ENCODE data around the gene ITGA11. TPM values are rescaled to one million over a fixed set of nuclear protein-coding genes. Genes with fewer than 3 reads are reported as not detected.

Gene ITGA11
- total and polyA plus RNA-seq, 2 experiments from 2014 or later: 0.03 to 0.40 TPM

DNA sequence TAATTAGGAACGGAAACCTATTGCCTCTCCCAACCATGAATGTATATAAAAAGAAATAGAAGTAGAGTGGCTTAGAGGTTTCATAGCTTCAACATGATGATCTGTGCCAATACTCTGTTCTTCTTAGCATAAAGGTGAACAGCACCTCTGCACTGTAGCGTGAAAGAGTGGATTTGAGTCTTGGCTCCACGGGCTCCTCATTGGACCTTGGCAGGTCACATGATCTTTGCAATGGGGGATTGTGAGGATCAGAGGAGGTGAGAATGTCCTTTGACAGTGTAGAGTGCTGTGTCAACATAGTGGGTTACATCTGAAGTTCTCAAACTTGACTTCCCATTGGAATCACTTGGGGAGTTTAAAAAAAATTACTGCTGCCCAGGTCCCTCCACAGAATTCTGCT is 103.0 kb downstream of the ITGA11 start:
- no peaks in the 10 kb centered on the region for H3K36me3 ChIP-seq (ENCODE audit: insufficient read depth)
- H3K27ac ChIP-seq (ENCODE audit: low read depth): no peak overlapping the region
- H3K9me3 Mint-ChIP-seq: no peaks in the 10 kb centered on the region
- H3K36me3 Mint-ChIP-seq (ENCODE audit: low read depth): no peaks in the 10 kb centered on the region
- peaks cover 12% of the 10 kb centered on the region for H3K27me3 Mint-ChIP-seq (ENCODE audit: insufficient read depth, low read depth, poor library complexity)
- ATAC-seq (no peak), DNase-seq (ENCODE audit: low spot score) (no peak)
- no peak overlapping the region for H3K4me2 ChIP-seq
- H3K4me1 ChIP-seq (ENCODE audit: insufficient read depth): peaks cover 19% of the 10 kb centered on the region
- H3K4me1 Mint-ChIP-seq: peaks cover 47% of the 10 kb centered on the region
- no peak for TF ChIP-seq JUNB (IDR thresholded peaks at IDR 0.05; ENCODE audit: unreplicated experiment)
- TF ChIP-seq NANOG (IDR thresholded peaks at IDR 0.05; ENCODE audit: borderline replicate concordance): no peak
- TF ChIP-seq, protein P1, sequence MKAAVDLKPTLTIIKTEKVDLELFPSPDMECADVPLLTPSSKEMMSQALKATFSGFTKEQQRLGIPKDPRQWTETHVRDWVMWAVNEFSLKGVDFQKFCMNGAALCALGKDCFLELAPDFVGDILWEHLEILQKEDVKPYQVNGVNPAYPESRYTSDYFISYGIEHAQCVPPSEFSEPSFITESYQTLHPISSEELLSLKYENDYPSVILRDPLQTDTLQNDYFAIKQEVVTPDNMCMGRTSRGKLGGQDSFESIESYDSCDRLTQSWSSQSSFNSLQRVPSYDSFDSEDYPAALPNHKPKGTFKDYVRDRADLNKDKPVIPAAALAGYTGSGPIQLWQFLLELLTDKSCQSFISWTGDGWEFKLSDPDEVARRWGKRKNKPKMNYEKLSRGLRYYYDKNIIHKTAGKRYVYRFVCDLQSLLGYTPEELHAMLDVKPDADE (IDR thresholded peaks at IDR 0.05): no peak
- TF ChIP-seq EZH2 (IDR thresholded peaks at IDR 0.05; ENCODE audit: low read depth, unreplicated experiment): no peak
- no peak for TF ChIP-seq ZNF114 (CRISPR knock-in tag; IDR thresholded peaks at IDR 0.05)
- TF ChIP-seq, protein P2, sequence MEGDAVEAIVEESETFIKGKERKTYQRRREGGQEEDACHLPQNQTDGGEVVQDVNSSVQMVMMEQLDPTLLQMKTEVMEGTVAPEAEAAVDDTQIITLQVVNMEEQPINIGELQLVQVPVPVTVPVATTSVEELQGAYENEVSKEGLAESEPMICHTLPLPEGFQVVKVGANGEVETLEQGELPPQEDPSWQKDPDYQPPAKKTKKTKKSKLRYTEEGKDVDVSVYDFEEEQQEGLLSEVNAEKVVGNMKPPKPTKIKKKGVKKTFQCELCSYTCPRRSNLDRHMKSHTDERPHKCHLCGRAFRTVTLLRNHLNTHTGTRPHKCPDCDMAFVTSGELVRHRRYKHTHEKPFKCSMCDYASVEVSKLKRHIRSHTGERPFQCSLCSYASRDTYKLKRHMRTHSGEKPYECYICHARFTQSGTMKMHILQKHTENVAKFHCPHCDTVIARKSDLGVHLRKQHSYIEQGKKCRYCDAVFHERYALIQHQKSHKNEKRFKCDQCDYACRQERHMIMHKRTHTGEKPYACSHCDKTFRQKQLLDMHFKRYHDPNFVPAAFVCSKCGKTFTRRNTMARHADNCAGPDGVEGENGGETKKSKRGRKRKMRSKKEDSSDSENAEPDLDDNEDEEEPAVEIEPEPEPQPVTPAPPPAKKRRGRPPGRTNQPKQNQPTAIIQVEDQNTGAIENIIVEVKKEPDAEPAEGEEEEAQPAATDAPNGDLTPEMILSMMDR (conservative IDR thresholded peaks at IDR 0.05; ENCODE audit: low read depth in 2 of 2): no peak
- TF ChIP-seq STAT1 (IDR thresholded peaks at IDR 0.05; ENCODE audit: unreplicated experiment): no peak
- no peak for TF ChIP-seq CREB1 (CRISPR knock-in tag; IDR thresholded peaks at IDR 0.05; ENCODE audit: low read depth)
- TF ChIP-seq, protein P3, sequence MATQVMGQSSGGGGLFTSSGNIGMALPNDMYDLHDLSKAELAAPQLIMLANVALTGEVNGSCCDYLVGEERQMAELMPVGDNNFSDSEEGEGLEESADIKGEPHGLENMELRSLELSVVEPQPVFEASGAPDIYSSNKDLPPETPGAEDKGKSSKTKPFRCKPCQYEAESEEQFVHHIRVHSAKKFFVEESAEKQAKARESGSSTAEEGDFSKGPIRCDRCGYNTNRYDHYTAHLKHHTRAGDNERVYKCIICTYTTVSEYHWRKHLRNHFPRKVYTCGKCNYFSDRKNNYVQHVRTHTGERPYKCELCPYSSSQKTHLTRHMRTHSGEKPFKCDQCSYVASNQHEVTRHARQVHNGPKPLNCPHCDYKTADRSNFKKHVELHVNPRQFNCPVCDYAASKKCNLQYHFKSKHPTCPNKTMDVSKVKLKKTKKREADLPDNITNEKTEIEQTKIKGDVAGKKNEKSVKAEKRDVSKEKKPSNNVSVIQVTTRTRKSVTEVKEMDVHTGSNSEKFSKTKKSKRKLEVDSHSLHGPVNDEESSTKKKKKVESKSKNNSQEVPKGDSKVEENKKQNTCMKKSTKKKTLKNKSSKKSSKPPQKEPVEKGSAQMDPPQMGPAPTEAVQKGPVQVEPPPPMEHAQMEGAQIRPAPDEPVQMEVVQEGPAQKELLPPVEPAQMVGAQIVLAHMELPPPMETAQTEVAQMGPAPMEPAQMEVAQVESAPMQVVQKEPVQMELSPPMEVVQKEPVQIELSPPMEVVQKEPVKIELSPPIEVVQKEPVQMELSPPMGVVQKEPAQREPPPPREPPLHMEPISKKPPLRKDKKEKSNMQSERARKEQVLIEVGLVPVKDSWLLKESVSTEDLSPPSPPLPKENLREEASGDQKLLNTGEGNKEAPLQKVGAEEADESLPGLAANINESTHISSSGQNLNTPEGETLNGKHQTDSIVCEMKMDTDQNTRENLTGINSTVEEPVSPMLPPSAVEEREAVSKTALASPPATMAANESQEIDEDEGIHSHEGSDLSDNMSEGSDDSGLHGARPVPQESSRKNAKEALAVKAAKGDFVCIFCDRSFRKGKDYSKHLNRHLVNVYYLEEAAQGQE (IDR thresholded peaks at IDR 0.05; ENCODE audit: unreplicated experiment): no peak
- no peak for TF ChIP-seq ZNF331 (CRISPR knock-in tag; IDR thresholded peaks at IDR 0.05; ENCODE audit: low read depth)
- TF ChIP-seq POLR2AphosphoS5 (IDR thresholded peaks at IDR 0.05; ENCODE audit: low read depth): no peak
- no peak for TF ChIP-seq ZNF462 (CRISPR knock-in tag; IDR thresholded peaks at IDR 0.05)
- no peak for TF ChIP-seq EZH2phosphoT487 (IDR thresholded peaks at IDR 0.05; ENCODE audit: unreplicated experiment)
- no peaks in the 10 kb centered on the region for H3F3A ChIP-seq (replicated peaks; ENCODE audit: low read depth)
- no peaks in the 10 kb centered on the region for H3K9me2 ChIP-seq (ENCODE audit: insufficient read depth)
- H3K4me3 ChIP-seq: no peak overlapping the region
- no peak overlapping the region for H3K27ac Mint-ChIP-seq
- H4K20me1 ChIP-seq (replicated peaks; ENCODE audit: insufficient read depth): no peaks in the 10 kb centered on the region
- no peak overlapping the region for H3K4me3 Mint-ChIP-seq
- no peaks in the 10 kb centered on the region for H3K27me3 ChIP-seq (ENCODE audit: insufficient read depth)
- no peak overlapping the region for H2AFZ ChIP-seq
- no peaks in the 10 kb centered on the region for H3K79me2 ChIP-seq (replicated peaks; ENCODE audit: insufficient read depth)

Measured in GM23338 (cell line).